Activated CD4-positive, alpha-beta T cell treated with anti-CD3 and anti-CD28 coated beads, Interleukin-2, amount 10 ng/mL, durations not matched to agents 24 days and 14 days (primary cell): ENCODE measurements around the gene STX17. TPM values are rescaled to one million over a fixed set of nuclear protein-coding genes. Genes with fewer than 3 reads are reported as not detected.
A peak's percentile ranks its signal among the peaks of the same experiment; 100 is the strongest.

Experiments used
- DNase-seq: peaks from one replicate; pipeline ENCODE4 v3.0.0; 2022
- H3K27ac Mint-ChIP-seq: one replicate; pipeline ENCODE4 v1.8.0; 2022; ENCODE audit warnings: mild to moderate bottlenecking, mixed read lengths
- H3K27me3 Mint-ChIP-seq: one replicate; pipeline ENCODE4 v1.8.0; 2022; ENCODE audit warnings: mixed read lengths
- H3K36me3 Mint-ChIP-seq: one replicate; pipeline ENCODE4 v1.8.0; 2022; ENCODE audit warnings: low read depth, mild to moderate bottlenecking, mixed read lengths
- H3K4me1 Mint-ChIP-seq: one replicate; pipeline ENCODE4 v1.8.0; 2021; ENCODE audit warnings: mixed read lengths
- H3K4me3 Mint-ChIP-seq: one replicate; pipeline ENCODE4 v1.8.0; 2022; ENCODE audit warnings: mild to moderate bottlenecking, moderate library complexity, mixed read lengths
- H3K9me3 Mint-ChIP-seq: one replicate; pipeline ENCODE4 v1.8.0; 2021; ENCODE audit warnings: mixed read lengths
- intact Hi-C: fragments of 100-400 bp; cut with micrococcal nuclease; formaldehyde crosslinking; loops from one replicate; pipeline ENCODE4 v1.15.1; 2023
- total RNA-seq: library from RNA; stranded (reverse); gene quantifications from 2 replicates; pipeline ENCODE4 v1.2.3, GENCODE V29; 2022

STX17 gene
- total RNA-seq, 1 donor from 2014 or later, result 26.5 TPM

DNA sequence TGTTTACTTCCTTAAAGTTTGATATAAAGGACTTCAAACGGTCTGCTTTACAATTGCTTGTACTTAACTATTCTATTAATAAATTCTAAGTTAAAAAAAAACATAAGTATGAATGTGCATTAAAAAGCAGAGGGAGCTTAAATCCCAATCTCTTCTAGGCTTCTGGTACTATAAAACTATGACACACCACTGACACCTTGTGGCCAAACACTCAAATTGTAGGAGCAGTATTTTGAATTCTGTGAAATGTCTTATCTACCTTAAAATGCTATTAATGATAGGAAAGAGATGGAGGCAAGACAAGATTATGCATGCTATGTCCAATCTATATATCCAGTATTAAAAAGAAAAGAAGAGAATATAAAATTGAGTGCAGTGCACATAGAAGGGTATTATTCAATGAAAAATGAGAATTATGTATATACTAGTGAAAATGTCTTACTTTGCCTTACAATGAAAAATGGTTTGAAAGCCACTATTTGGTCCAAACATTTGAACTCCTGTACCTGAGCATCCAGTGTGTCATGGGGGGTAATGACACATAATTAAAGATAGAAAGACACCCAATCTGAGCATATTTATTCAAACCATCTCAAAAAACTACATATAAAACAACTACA, 104.7 kb downstream of the STX17 start:
- Mint-ChIP-seq H3K27me3 (no peaks in the 10 kb centered on the region), H3K36me3 (peaks cover 20% of the 10 kb centered on the region), H3K4me3 (no peak overlapping the region), H3K4me1 (no peaks in the 10 kb centered on the region), H3K27ac (no peak overlapping the region), H3K9me3 (peaks cover 6% of the 10 kb centered on the region)
- DNase-seq, result peak; percentile 82
- intact Hi-C loops, result loop anchor here (1.0 to 5.0 kb wide), 5 partner anchors 184 to 848 kb away; no protein-coding TSS in a partner anchor

DNA sequence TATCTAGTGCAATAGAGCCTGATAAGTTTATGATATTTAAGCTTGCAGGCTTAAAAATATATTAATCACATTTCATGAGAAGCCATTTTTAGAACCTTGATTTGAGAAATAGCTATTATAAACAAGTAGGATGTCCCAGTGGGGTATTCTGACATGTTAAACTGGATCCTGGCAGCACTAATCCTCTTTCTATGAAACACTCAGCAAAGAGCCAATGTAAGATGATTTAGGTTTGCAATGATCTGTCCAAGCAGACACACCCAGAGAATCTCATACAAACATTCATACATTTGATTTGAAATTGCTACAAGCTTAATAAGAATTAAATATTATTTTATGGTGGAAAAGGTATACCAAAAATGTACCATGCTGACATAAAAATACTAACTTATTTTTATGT, 105.8 kb downstream of the STX17 start:
- Mint-ChIP-seq H3K4me3 (no peak overlapping the region), H3K27ac (no peak overlapping the region), H3K9me3 (peaks cover 6% of the 10 kb centered on the region), H3K4me1 (no peaks in the 10 kb centered on the region), H3K36me3 (peaks cover 16% of the 10 kb centered on the region), H3K27me3 (no peaks in the 10 kb centered on the region)
- intact Hi-C loops, result loop anchor here (5.0 kb wide), 1 partner anchor 185 kb away; no protein-coding TSS in a partner anchor
- DNase-seq, result no peak

GRCh38 chr9:100013573-100013972, 107.1 kb downstream of the STX17 start:
- no peak for DNase-seq
- H3K9me3 Mint-ChIP-seq, result peaks cover 6% of the 10 kb centered on the region
- H3K4me1 Mint-ChIP-seq, result no peaks in the 10 kb centered on the region
- peaks cover 15% of the 10 kb centered on the region for H3K36me3 Mint-ChIP-seq
- intact Hi-C loops, result loop anchor here (5.0 kb wide), 1 partner anchor 186 kb away; no protein-coding TSS in a partner anchor
- no peak overlapping the region for H3K27ac Mint-ChIP-seq
- H3K4me3 Mint-ChIP-seq, result no peak overlapping the region
- no peaks in the 10 kb centered on the region for H3K27me3 Mint-ChIP-seq

DNA sequence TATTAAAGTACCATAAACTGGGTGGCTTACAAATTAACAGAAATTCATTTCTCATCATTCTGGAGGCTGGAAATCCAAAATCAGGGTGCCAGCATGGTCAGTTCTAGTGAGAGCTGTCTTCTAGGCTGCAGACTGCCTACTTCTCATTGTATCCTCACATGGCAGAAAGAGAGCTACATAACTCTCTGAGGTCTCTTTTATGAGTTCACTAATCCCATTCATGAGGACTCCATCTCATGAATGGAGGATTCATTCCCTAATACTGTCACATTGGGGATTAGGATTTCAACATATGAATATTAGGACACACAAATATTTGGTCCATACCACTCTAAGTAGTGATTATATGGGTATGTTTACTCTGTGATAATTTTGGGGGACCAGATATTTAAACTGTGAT, 108.4 kb downstream of the STX17 start:
- intact Hi-C loops, result loop anchor here (5.0 kb wide), 1 partner anchor 188 kb away; no protein-coding TSS in a partner anchor
- H3K4me3 Mint-ChIP-seq, result no peak overlapping the region
- H3K4me1 Mint-ChIP-seq, result no peaks in the 10 kb centered on the region
- H3K27ac Mint-ChIP-seq, result no peak overlapping the region
- peaks cover 24% of the 10 kb centered on the region for H3K36me3 Mint-ChIP-seq
- H3K9me3 Mint-ChIP-seq, result peaks cover 6% of the 10 kb centered on the region
- no peaks in the 10 kb centered on the region for H3K27me3 Mint-ChIP-seq
- no peak for DNase-seq

- no peak overlapping the region for H3K4me3 Mint-ChIP-seq
- H3K4me1 Mint-ChIP-seq, result no peaks in the 10 kb centered on the region
- no peak for DNase-seq
- H3K9me3 Mint-ChIP-seq, result no peaks in the 10 kb centered on the region
- intact Hi-C loops, result no loop called here
- peaks cover 23% of the 10 kb centered on the region for H3K36me3 Mint-ChIP-seq
- H3K27me3 Mint-ChIP-seq, result no peaks in the 10 kb centered on the region
- H3K27ac Mint-ChIP-seq, result no peak overlapping the region
These were observed 113.1 kb downstream of the STX17 start for GRCh38 chr9:100019541-100019940.

Other genes starting within 250 kb of the STX17 start
- gene NR4A3, start 84.8 kb upstream of the STX17 start, total RNA-seq, result 51.1 and 52.8 TPM in 2 replicates
- gene ERP44, start 192.3 kb downstream of the STX17 start, total RNA-seq, result 16.4 and 18.7 TPM in 2 replicates
- 14.9 and 16.9 TPM in 2 replicates for gene INVS, start 192.6 kb downstream of the STX17 start, total RNA-seq